Measurements from ENCODE around the gene ADI1.

- no peak for TF ChIP-seq CTCF (IDR thresholded peaks at IDR 0.05; ENCODE audit: low read depth, low read length, missing input control)
- no peak for TF ChIP-seq EGR1 (IDR thresholded peaks at IDR 0.05; ENCODE audit: low read depth in 2 of 2)
- no peak for TF ChIP-seq REST (IDR thresholded peaks at IDR 0.05)
- TF ChIP-seq GABPA (IDR thresholded peaks at IDR 0.05 in 1 of 2, conservative IDR thresholded peaks at IDR 0.05 in 1 of 2): no peak
- TF ChIP-seq TAF1 (conservative IDR thresholded peaks at IDR 0.05): no peak
- TF ChIP-seq JUND (IDR thresholded peaks at IDR 0.05): no peak
- no peak for TF ChIP-seq ATF3 (IDR thresholded peaks at IDR 0.05)
- TF ChIP-seq RAD21 (IDR thresholded peaks at IDR 0.05): no peak
- no peak for TF ChIP-seq RXRA (IDR thresholded peaks at IDR 0.05)
- no peak for TF ChIP-seq SP1 (IDR thresholded peaks at IDR 0.05)
- no peak for TF ChIP-seq MAX (IDR thresholded peaks at IDR 0.05)
- TF ChIP-seq ZBTB33 (IDR thresholded peaks at IDR 0.05): no peak
These were observed 38.3 kb downstream of the ADI1 start for GRCh38 chr2:3481011-3481400.
